HEK293 (cell line): ENCODE results near the gene RNF166.

Experiments
- CTCF ChIA-PET: fragments of 350-600 bp; formaldehyde crosslinking; extraction: SDS; loops from one replicate; lab custom pipeline; 2021; ENCODE audit warnings: antibody characterized with exemption; lab: Yijun Ruan, JAX
- POLR2A ChIA-PET: fragments of 300-600 bp; formaldehyde crosslinking; extraction: SDS; loops from one replicate; lab custom pipeline; 2020; ENCODE audit warnings: antibody characterized with exemption, inconsistent platforms; lab: Yijun Ruan, JAX
- H3K27ac ChIP-seq: fragments of 200-500 bp; sonication (Bioruptor generic); 2 replicates; pipeline ENCODE4 v1.5.1; 2014; ENCODE audit warnings: low read depth, low read length, control low read depth, inconsistent platforms; ENCODE audit errors: extremely low read depth
- H3K36me3 ChIP-seq, 2 experiments: fragments of 200-500 bp in 1 of 2; sonication (Bioruptor generic) in 1 of 2; 1 replicate in 1 of 2; 2 replicates in 1 of 2; pipeline ENCODE4 v1.5.1; 2014 to 2017; ENCODE audit warnings: inconsistent platforms in 2 of 2, low read length in 2 of 2; ENCODE audit not compliant: control insufficient read depth in 2 of 2, insufficient read depth in 1 of 2
- H3K4me1 ChIP-seq: fragments of 200-500 bp; sonication (Bioruptor generic); 2 replicates; pipeline ENCODE4 v1.5.1; 2014; ENCODE audit warnings: mild to moderate bottlenecking, low read length, inconsistent platforms; ENCODE audit not compliant: control insufficient read depth, insufficient read depth
- H3K4me3 ChIP-seq: 2 replicates; pipeline ENCODE4 v1.5.1; 2011; ENCODE audit warnings: low read depth, mild to moderate bottlenecking, control low read depth, low read length, moderate library complexity
- H3K9me3 ChIP-seq: fragments of 200-500 bp; sonication (Bioruptor generic); 2 replicates; pipeline ENCODE4 v1.5.1; 2014; ENCODE audit warnings: low read depth, low read length, inconsistent platforms; ENCODE audit not compliant: control insufficient read depth, insufficient read depth
- BCL11A ChIP-seq: fragments of 450-650 bp; formaldehyde crosslinking; IDR thresholded peaks from 2 replicates; pipeline ENCODE4 v1.5.1; 2016; ENCODE audit warnings: low read depth, missing biosample characterization, missing genetic modification characterization
- EGR2 ChIP-seq: fragments of 450-650 bp; formaldehyde crosslinking; IDR thresholded peaks from 2 replicates; pipeline ENCODE4 v1.5.1; 2016; ENCODE audit warnings: low read depth, missing biosample characterization, missing genetic modification characterization
- GLIS1 ChIP-seq: fragments of 450-650 bp; formaldehyde crosslinking; IDR thresholded peaks from 2 replicates; pipeline ENCODE4 v1.5.1; 2016; ENCODE audit warnings: missing biosample characterization, missing genetic modification characterization
- GLIS2 ChIP-seq: fragments of 450-650 bp; formaldehyde crosslinking; IDR thresholded peaks from 2 replicates; pipeline ENCODE4 v1.5.1; 2016; ENCODE audit warnings: missing biosample characterization, missing genetic modification characterization
- HIC1 ChIP-seq: fragments of 450-650 bp; formaldehyde crosslinking; IDR thresholded peaks from 2 replicates; pipeline ENCODE4 v1.5.1; 2016; ENCODE audit warnings: missing biosample characterization, missing genetic modification characterization
- KLF16 ChIP-seq: fragments of 450-650 bp; formaldehyde crosslinking; IDR thresholded peaks from 2 replicates; pipeline ENCODE4 v1.5.1; 2017; ENCODE audit warnings: missing biosample characterization, missing genetic modification characterization
- KLF7 ChIP-seq: fragments of 450-650 bp; formaldehyde crosslinking; IDR thresholded peaks from 2 replicates; pipeline ENCODE4 v1.5.1; 2016; ENCODE audit warnings: missing biosample characterization, missing genetic modification characterization, borderline replicate concordance
- MEIS1 ChIP-seq: sonication (generic); formaldehyde crosslinking; IDR thresholded peaks from 2 replicates; pipeline ENCODE4 v1.8.1; 2022; ENCODE audit warnings: missing genetic modification reagents, mild to moderate bottlenecking, borderline replicate concordance
- MZF1 ChIP-seq: fragments of 450-650 bp; formaldehyde crosslinking; IDR thresholded peaks from 2 replicates; pipeline ENCODE4 v1.5.1; 2017; ENCODE audit warnings: missing biosample characterization, missing genetic modification characterization, borderline replicate concordance
- PATZ1 ChIP-seq: fragments of 450-650 bp; formaldehyde crosslinking; IDR thresholded peaks from 2 replicates; pipeline ENCODE4 v1.5.1; 2016; ENCODE audit warnings: missing biosample characterization, missing genetic modification characterization
- PRDM10 ChIP-seq: fragments of 450-650 bp; formaldehyde crosslinking; IDR thresholded peaks from 2 replicates; pipeline ENCODE4 v1.5.1; 2016; ENCODE audit warnings: missing biosample characterization, missing genetic modification characterization
- SCRT1 ChIP-seq: fragments of 450-650 bp; formaldehyde crosslinking; IDR thresholded peaks from 2 replicates; pipeline ENCODE4 v1.5.1; 2016; ENCODE audit warnings: missing biosample characterization, missing genetic modification characterization, borderline replicate concordance
- SETDB1 ChIP-seq: IDR thresholded peaks from one replicate; pipeline ENCODE4 v1.6.1; 2017; ENCODE audit warnings: mild to moderate bottlenecking, low read length, moderate library complexity, mixed read lengths; ENCODE audit not compliant: insufficient read length
- SP3 ChIP-seq: fragments of 450-650 bp; formaldehyde crosslinking; IDR thresholded peaks from 2 replicates; pipeline ENCODE4 v1.5.1; 2016; ENCODE audit warnings: missing biosample characterization, missing genetic modification characterization
- ZBTB20 ChIP-seq: fragments of 450-650 bp; formaldehyde crosslinking; IDR thresholded peaks from 2 replicates; pipeline ENCODE4 v1.5.1; 2016; ENCODE audit warnings: missing biosample characterization, missing genetic modification characterization
- ZEB2 ChIP-seq: fragments of 450-650 bp; formaldehyde crosslinking; IDR thresholded peaks from 2 replicates; pipeline ENCODE4 v1.5.1; 2016; ENCODE audit warnings: missing biosample characterization, missing genetic modification characterization
- ZFHX2 ChIP-seq: fragments of 450-650 bp; formaldehyde crosslinking; conservative IDR thresholded peaks from 2 replicates; pipeline ENCODE4 v1.5.1; 2016; ENCODE audit warnings: missing biosample characterization, missing genetic modification characterization
- ZIC2 ChIP-seq: fragments of 450-650 bp; formaldehyde crosslinking; IDR thresholded peaks from 2 replicates; pipeline ENCODE4 v1.5.1; 2016; ENCODE audit warnings: missing biosample characterization, missing genetic modification characterization
- ZNF10 ChIP-seq: fragments of 450-650 bp; formaldehyde crosslinking; IDR thresholded peaks from 2 replicates; pipeline ENCODE4 v1.5.1; 2017; ENCODE audit warnings: missing biosample characterization, missing genetic modification characterization
- ZNF221 ChIP-seq: fragments of 450-650 bp; formaldehyde crosslinking; IDR thresholded peaks from 2 replicates; pipeline ENCODE4 v1.5.1; 2017; ENCODE audit warnings: missing biosample characterization, missing genetic modification characterization, borderline replicate concordance
- ZNF335 ChIP-seq: fragments of 450-650 bp; formaldehyde crosslinking; conservative IDR thresholded peaks from 2 replicates; pipeline ENCODE4 v1.5.1; 2016; ENCODE audit warnings: missing biosample characterization, missing genetic modification characterization
- ZNF473 ChIP-seq: fragments of 450-650 bp; formaldehyde crosslinking; IDR thresholded peaks from 2 replicates; pipeline ENCODE4 v1.5.1; 2017; ENCODE audit warnings: missing biosample characterization, missing genetic modification characterization
- ZNF610 ChIP-seq: fragments of 450-650 bp; formaldehyde crosslinking; IDR thresholded peaks from 2 replicates; pipeline ENCODE4 v1.5.1; 2016; ENCODE audit warnings: missing biosample characterization, missing genetic modification characterization, borderline replicate concordance
- ZSCAN16 ChIP-seq: fragments of 450-650 bp; formaldehyde crosslinking; IDR thresholded peaks from 2 replicates; pipeline ENCODE4 v1.5.1; 2016; ENCODE audit warnings: missing biosample characterization, missing genetic modification characterization

RNF166 gene

GRCh38 chr16:88652762-88653063 is 53.5 kb downstream of the RNF166 start (continued):
- no peak for TF ChIP-seq ZFHX2 (tag by site-specific recombination)
- TF ChIP-seq ZNF221 = no peak

GRCh38 chr16:88651989-88652761 is 54.0 kb downstream of the RNF166 start:
- ChIA-PET CTCF (no interaction called here), POLR2A (no interaction called here)
- Histone ChIP-seq H3K36me3 (peaks cover 0 to 20% of the 10 kb centered on the region in 2 experiments; a peak in 2 of 3 replicates), H3K4me3 (no peak overlapping the region), H3K9me3 (no peaks in the 10 kb centered on the region), H3K4me1 (peaks cover 7% of the 10 kb centered on the region; the same call in 1 of the 2 replicates), H3K27ac (no peak overlapping the region)
- TF ChIP-seq ZFHX2 (tag by site-specific recombination) = peak; percentile 16; the same call in 1 of the 2 replicates
- TF ChIP-seq MEIS1 (CRISPR knock-in tag) = no peak
- TF ChIP-seq EGR2 (tag by site-specific recombination) = peak; percentile 59; the same call in 1 of the 2 replicates
- TF ChIP-seq, all 188 proteins: peak for 2

- Histone ChIP-seq H3K4me1 (peaks cover 7% of the 10 kb centered on the region; the same call in 1 of the 2 replicates), H3K36me3 (peaks cover 0 to 20% of the 10 kb centered on the region in 2 experiments; a peak in 2 of 3 replicates), H3K27ac (no peak overlapping the region; the same call in 1 of the 2 replicates), H3K9me3 (no peaks in the 10 kb centered on the region), H3K4me3 (peak overlapping the region; percentile 75)
- ChIA-PET POLR2A (no interaction called here), CTCF (no interaction called here)
- TF ChIP-seq ZSCAN16 (tag by site-specific recombination) = no peak
- no peak for TF ChIP-seq KLF7 (tag by site-specific recombination)
- peak; percentile 65; the same call in 1 of the 2 replicates for TF ChIP-seq ZNF10 (tag by site-specific recombination)
- TF ChIP-seq GLIS2 (tag by site-specific recombination) = peak; percentile 80
- TF ChIP-seq SCRT1 = no peak
- no peak for TF ChIP-seq PRDM10 (tag by site-specific recombination)
- peak; percentile 92 for TF ChIP-seq ZNF335 (tag by site-specific recombination)
- peak; percentile 22; the same call in 1 of the 2 replicates for TF ChIP-seq SP3 (tag by site-specific recombination)
- no peak for TF ChIP-seq KLF16 (tag by site-specific recombination)
- TF ChIP-seq MZF1 = no peak
- TF ChIP-seq HIC1 = peak; percentile 21; the same call in 1 of the 2 replicates
- no peak for TF ChIP-seq SETDB1
- TF ChIP-seq PATZ1 = peak; percentile 45; the same call in 1 of the 2 replicates
- peak; percentile 90 for TF ChIP-seq GLIS1 (tag by site-specific recombination)
- TF ChIP-seq ZFHX2 (tag by site-specific recombination) = no peak
- no peak for TF ChIP-seq ZNF473 (tag by site-specific recombination)
- peak; percentile 67 for TF ChIP-seq ZIC2
- peak; percentile 52; the same call in 1 of the 2 replicates for TF ChIP-seq BCL11A (tag by site-specific recombination)
- TF ChIP-seq ZNF610 (tag by site-specific recombination) = no peak
- TF ChIP-seq ZBTB20 (tag by site-specific recombination) = peak; percentile 30; the same call in 1 of the 2 replicates
- no peak for TF ChIP-seq ZEB2
Measured at GRCh38 chr16:88651276-88651988, 54.8 kb downstream of the RNF166 start.
